Activated naive CD4-positive, alpha-beta T cell treated with anti-CD3 and anti-CD28 coated beads, Interleukin-2, amount 50 U/mL, for 72 hours (primary cell): ENCODE measurements around the gene NCF2. TPM values are rescaled to one million over a fixed set of nuclear protein-coding genes. Genes with fewer than 3 reads are reported as not detected.

ENCODE experiments used
- ATAC-seq, 2 donors: fragments of 150-1000 bp; cut with Tn5 transposase; 2 replicates each; pipeline ENCODE4 v1.10.0; 2021; ENCODE audit warnings: mild to moderate bottlenecking in 2 of 2, moderate library complexity in 2 of 2
- DNase-seq, 2 donors: peaks; one replicate each; pipeline ENCODE4 v3.0.0; 2021 to 2022; ENCODE audit warnings: low spot score in 2 of 2
- H3K27ac Mint-ChIP-seq, 2 donors: one replicate each; pipeline ENCODE4 v1.8.0; 2022; ENCODE audit warnings: mild to moderate bottlenecking in 2 of 2, mixed read lengths in 2 of 2
- H3K36me3 Mint-ChIP-seq, 2 donors: one replicate each; pipeline ENCODE4 v1.8.0; 2022; ENCODE audit warnings: mixed read lengths in 2 of 2
- H3K9me3 Mint-ChIP-seq, 2 donors: one replicate each; pipeline ENCODE4 v1.8.0; 2022; ENCODE audit warnings: mixed read lengths in 2 of 2
- total RNA-seq, 2 donors: library from RNA; stranded (reverse); gene quantifications; one replicate each; pipeline ENCODE4 v1.2.3, GENCODE V29; 2022

The NCF2 gene
- total RNA-seq, 2 donors from 2014 or later: 4.3 to 9.1 TPM

DNA sequence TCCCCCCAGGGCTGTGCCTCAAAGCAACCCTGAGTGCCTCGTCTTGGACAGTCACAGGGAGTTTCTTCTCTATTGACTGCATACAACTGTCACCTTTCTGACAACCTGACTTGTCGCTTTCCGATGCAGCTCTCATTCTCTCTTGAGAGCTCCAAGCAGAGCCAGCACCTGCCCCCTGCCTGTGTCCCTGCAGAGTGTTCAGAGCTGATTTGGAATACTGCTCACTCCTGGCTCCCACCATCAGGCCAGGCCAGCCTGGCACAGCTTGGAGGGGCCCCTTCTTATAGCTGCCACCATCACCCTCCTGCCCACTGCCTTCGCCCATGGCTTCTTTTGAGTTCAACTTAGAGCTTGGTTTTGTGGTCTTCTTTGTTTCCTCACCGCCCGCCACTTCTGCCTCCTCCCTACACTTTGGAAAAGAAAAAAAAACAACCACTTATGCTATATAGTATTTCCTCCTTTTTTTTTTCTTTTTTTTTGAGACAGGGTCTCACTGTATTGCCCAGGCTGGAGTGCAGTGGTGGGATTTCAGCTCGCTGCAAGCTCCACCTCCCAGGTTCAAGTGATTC lies 12.3 kb downstream of the NCF2 start:
- Mint-ChIP-seq H3K9me3 (no peaks in the 10 kb centered on the region), H3K36me3 (no peaks in the 10 kb centered on the region), H3K27ac (no peak overlapping the region)
- DNase-seq (no peak), ATAC-seq (no peak)

DNA sequence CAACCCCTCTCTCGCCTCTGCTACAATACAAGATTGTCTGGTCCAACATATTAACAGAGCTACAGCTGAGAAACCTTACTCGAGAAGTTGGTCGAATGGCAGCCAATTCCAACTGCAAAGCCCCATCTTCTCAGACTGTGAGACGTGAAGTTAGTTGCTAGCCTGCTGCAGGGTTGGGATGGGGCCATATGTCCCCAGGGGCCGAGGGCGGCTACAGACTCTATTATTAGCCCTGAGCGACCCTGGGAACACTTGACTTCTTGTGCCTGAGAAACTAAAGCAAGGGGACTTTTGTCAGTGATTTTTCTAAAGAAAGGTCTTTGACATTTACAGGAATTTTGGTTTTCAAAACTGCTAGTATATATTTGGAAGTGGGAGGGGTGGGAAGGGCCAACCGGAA lies 13.7 kb downstream of the NCF2 start:
- H3K27ac Mint-ChIP-seq: no peak overlapping the region
- ATAC-seq: no peak
- H3K9me3 Mint-ChIP-seq: no peaks in the 10 kb centered on the region
- no peaks in the 10 kb centered on the region for H3K36me3 Mint-ChIP-seq
- DNase-seq: no peak

DNA sequence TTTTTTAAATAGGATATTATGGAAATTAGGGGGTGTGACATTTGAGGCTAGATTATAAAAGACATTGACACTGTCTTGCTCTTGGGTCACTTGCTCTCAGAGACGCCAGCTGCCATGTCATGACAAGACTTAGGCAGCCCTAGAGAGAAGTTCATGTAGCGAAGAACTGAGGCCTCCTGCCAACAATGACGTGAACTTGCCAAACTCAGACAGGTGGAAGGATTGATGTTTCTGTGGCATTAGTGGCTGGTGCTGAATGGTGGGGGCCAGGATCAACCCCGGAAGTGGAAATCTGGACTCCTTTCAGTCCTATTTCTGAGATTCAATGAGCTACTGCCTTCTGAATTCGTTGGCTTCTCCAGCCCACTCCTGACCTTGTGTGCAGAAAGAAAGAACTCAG lies 14.7 kb downstream of the NCF2 start:
- Mint-ChIP-seq H3K36me3 (no peaks in the 10 kb centered on the region), H3K27ac (no peak overlapping the region), H3K9me3 (no peaks in the 10 kb centered on the region)
- ATAC-seq: no peak
- DNase-seq: no peak

DNA sequence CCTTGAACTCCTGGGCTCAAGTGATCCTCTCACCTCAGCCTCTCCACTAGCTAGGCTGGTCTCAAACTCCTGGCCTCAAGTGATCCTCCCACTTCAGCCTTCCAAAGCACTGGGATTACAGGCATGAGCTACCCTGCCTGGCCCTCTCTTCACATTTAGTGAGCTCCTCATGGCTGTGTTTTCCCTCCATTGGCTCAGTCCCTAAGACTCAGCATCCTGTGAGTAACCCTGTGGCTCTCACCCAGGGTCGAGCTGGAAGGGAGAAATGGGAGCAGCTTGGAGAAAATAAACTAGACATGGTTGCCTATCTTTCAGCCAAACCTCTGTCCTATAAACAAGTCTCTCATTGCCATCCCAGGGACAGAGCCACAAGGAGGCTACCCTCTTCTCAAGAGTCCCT lies 17.5 kb downstream of the NCF2 start:
- no peak for ATAC-seq
- no peak overlapping the region for H3K27ac Mint-ChIP-seq
- no peaks in the 10 kb centered on the region for H3K36me3 Mint-ChIP-seq
- H3K9me3 Mint-ChIP-seq: no peaks in the 10 kb centered on the region
- DNase-seq: no peak

DNA sequence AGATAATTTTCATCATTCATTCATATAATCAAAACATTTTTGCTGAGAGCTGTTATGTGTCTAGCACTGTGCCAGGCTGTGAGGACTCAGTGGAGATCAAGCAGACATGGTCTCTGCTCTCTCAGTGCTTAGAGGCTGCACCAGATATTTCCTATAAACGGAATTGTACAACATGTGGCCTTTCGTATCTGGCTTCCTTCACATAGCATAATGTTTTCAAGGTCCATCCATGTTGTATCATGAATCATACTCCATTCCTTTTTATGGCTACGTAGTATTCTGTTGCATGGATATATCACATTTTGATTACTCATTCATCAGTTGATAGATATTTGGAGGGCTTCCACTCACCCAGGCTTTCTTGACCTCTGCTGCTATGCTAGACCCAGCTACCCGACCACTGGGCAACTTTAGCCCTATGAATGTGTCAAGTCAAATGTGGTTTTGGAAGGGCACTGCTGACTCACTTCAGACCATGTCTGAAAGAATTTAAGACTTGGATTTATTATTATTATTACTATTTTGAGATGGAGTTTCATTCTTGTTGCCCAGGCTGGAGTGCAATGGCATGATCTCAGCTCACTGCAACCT lies 18.5 kb downstream of the NCF2 start:
- Mint-ChIP-seq H3K36me3 (no peaks in the 10 kb centered on the region), H3K27ac (peak overlapping the region in 1 of 2 donors; percentile 69), H3K9me3 (no peaks in the 10 kb centered on the region)
- DNase-seq: no peak
- ATAC-seq: no peak

DNA sequence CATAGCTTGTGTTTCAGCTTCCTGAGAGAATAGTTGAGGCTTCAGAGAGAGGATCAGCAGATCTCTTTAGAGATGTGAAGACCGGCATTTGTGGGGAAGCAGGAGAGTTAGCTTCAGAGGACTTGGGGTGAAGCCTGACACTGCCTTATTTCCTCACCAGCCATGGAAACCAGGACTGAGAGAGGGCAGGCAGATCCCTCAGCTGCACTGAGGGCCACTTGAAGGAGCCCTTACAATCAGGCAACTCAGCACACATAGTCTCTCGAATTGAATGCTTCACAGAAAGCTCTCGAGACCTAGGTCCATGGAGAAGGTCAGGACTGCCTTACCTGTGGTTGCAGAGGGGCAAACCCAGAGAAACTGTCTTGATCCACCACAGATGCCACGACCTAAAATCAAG lies 19.8 kb downstream of the NCF2 start:
- no peak for ATAC-seq
- H3K27ac Mint-ChIP-seq: peak overlapping the region in 1 of 2 donors; percentile 40
- DNase-seq: no peak
- no peaks in the 10 kb centered on the region for H3K9me3 Mint-ChIP-seq
- no peaks in the 10 kb centered on the region for H3K36me3 Mint-ChIP-seq

DNA sequence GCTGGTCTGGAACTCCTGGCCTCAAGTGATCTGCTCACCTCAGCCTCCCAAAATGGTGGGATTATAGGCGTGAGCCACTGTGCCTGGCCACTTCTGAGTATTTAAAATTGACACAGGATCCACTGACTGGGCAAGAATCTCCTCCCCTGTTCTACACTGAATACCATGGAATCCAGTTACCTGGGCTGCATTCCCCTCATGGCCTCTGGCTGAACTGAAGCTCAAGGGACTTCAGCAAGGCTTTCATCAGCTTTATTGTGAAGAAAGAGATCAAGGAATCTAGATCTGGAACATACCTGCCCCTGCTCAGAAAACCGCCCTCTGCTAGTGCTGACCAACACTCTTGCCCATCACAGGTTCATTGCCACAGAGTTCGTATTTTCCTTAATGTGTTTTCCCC lies 20.5 kb downstream of the NCF2 start:
- peak overlapping the region; percentile 40 to 79 for H3K27ac Mint-ChIP-seq

DNA sequence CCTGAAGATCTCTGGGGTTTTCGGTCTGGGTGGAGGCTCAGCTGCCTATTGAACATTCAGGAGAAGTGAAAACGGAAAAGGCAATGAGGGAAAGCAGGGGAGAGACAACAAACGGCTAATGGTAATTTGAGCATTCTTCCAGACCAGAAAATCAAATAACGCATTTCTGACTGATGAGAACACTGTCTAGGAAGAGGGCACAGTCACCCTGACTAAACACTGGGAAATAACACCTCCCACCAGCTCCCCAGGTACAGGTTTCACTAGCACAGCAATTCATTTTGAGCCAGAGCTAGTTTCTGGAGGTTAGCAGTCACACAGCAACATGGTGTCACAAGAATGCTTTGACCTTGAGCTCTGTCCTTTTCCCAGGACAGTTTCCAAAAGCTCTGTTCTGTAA lies 21.1 kb downstream of the NCF2 start:
- peak; percentile 73 to 87 for ATAC-seq
- Mint-ChIP-seq H3K9me3 (no peaks in the 10 kb centered on the region), H3K36me3 (no peaks in the 10 kb centered on the region), H3K27ac (peak overlapping the region in 1 of 2 donors; percentile 53)
- DNase-seq: peak in 1 of 2 donors; percentile 25

More for the DNA sequence above, 20.5 kb downstream of the NCF2 start:
- no peak for DNase-seq
- Mint-ChIP-seq H3K36me3 (no peaks in the 10 kb centered on the region), H3K9me3 (no peaks in the 10 kb centered on the region)
- ATAC-seq: no peak

DNA sequence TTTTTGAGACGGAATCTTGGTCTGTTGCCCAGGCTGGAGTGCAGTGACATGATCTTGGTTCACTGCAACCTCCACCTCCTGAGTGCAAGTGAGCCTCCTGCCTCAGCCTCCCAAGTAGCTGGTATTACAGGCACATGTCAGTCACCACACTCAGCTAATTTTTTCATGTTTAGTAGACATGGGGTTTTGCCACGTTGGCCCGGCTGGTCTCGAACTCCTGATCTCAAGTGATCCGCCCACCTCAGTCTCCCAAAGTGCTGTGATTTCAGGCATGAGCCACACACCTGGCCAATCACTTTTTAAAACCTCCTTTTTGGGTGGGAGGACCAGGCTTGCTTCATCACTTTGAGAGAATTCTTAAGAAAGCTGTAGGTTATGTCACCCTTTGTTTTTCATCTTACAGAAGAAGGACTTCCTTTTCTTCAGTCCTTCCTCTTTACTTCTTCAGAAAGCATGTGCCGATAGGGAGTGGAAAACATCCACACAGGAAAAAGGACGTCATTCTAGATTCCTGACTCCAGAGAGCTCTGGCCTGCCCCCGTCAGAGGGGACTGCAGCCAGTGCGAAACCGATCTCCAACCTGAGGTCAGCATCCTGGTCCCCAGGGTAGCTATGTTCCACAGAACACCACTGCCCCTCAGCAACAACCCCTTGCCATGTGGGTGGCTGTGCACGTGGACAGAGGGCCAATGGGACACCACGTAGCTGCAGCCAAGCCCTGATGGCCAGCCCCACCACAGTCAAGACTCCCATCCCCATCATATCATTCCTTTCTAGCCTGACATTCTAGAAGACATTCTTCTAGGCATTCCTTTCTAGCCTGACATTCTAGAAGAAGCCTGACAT lies 21.9 kb downstream of the NCF2 start:
- DNase-seq (no peak), ATAC-seq (no peak)
- no peaks in the 10 kb centered on the region for H3K9me3 Mint-ChIP-seq
- peak overlapping the region in 1 of 2 donors; percentile 53 for H3K27ac Mint-ChIP-seq
- H3K36me3 Mint-ChIP-seq: no peaks in the 10 kb centered on the region

DNA sequence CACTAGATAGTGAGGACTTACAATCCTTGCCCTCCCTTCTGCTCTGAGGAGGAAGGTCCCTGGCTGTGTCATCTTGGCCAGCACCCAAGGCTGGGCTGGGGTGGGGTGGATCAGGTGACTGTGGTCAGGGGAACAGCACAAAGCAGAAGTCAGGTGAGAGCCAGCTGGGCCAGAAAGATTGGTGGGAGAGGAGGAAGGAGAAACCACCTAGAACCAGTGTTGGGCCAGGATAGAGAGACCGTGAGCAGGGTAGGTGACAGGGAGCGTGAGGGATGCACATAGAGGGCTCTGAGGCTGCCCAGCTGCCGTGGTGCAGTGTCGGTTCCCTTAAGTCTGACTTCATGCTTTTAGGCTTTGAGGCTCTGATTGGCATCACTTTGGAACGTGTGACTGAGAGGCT lies 22.7 kb downstream of the NCF2 start:
- Mint-ChIP-seq H3K9me3 (no peaks in the 10 kb centered on the region), H3K36me3 (no peaks in the 10 kb centered on the region), H3K27ac (peak overlapping the region in 1 of 2 donors; percentile 84)
- peak; percentile 23 to 53 for ATAC-seq
- no peak for DNase-seq

DNA sequence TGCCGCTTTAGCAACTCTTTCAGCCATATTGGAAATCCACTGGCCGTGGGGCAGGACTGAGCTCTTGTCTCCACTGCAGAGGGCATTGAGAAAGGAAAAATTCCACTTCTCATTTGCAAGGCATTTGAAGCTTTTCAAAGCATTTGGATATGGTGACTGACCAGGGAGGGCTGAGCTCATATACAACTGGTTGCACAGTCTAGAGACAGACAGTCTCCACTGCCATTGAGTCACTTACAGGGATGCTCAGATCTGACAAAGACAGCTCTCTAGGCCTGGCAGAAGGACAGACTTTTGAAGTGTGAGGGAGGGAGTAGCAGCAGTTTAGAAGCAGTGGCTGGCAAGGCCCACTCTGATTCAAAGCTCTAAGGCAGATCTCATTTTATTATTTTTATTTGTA lies 24.2 kb downstream of the NCF2 start:
- Mint-ChIP-seq H3K9me3 (no peaks in the 10 kb centered on the region), H3K36me3 (no peaks in the 10 kb centered on the region), H3K27ac (no peak overlapping the region)
- DNase-seq: no peak
- ATAC-seq: no peak

DNA sequence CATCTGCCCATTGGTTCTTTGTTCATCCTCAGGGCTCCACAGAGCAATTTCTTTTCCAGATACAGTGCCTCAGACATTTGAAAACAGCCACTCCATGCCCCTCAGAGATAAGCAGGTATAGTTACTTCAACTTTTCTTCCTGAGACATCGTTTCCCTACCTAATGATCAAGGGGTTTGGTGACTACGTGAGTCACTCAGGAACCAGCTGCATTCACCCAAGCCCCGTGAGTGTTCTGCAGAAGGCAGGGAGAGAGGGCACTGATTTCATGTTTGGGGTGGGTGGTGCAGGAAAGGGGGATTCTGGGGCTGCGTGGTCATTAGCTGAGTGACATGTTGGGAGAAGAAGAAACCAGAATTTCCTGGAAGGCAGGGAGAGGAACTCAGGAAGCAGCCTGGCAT lies 25.0 kb downstream of the NCF2 start:
- Mint-ChIP-seq H3K36me3 (no peaks in the 10 kb centered on the region), H3K27ac (peak overlapping the region in 1 of 2 donors; percentile 75), H3K9me3 (no peaks in the 10 kb centered on the region)
- no peak for ATAC-seq
- no peak for DNase-seq

DNA sequence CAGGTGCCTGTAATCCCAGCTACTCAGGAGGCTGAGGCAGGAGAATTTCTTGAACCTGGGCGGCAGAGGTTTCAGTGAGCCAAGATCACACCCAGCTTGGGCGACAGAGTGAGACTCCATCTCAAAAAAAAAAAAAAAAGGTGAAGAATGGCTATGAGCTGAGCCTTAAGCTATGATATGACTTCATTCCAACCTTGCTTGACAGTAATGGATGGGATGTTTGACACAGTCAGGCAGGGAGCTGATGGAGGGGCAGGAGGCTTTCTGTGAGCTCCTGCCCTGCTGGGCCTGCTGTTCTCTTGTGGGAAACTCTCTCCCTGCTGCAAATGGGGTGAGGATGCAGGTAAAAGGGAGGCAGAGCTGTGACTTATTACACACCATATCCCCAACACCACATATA lies 27.6 kb downstream of the NCF2 start:
- Mint-ChIP-seq H3K9me3 (no peaks in the 10 kb centered on the region), H3K36me3 (peaks cover 0 to 5% of the 10 kb centered on the region in 2 donors), H3K27ac (no peak overlapping the region)
- DNase-seq: no peak
- ATAC-seq: no peak

DNA sequence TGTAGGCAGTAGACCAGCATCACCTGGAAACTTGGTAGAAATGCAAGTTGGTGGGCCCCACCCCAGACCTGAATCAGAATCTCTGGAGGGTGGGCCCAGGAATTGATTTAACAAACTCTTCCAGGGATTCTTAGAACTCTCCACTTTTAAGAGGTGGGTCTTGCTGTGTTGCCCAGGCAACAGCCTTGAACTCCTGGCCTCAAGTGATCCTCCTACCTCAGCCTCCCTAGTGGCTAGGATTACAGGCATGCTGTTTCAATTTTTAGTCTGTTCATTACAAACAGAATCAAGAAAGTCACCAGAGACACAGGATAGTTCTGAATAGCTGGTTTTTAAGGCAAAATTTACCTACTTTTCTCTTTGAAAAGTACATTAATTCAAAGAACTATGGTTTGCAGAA lies 31.2 kb downstream of the NCF2 start:
- ATAC-seq: no peak
- peaks cover 0 to 13% of the 10 kb centered on the region in 2 donors for H3K36me3 Mint-ChIP-seq

DNA sequence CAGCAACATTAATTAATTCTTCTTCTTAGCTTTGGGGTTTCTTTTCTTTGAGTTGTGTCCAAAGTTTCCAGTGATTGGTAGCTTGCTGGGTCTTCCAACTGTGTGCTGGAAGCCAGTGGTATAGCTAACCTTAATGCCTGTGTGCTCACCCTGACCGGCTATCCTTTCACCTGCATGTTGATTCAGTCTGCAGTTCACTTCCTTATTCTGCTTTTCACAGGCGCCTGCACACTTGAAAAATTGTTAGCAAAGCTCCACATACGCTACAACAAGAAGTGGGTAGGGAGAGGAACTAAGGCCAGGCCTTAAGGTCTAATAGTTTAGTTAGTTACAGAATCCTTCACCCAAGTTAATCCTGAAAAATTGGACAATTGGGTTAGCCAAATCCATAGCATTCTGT lies 35.7 kb downstream of the NCF2 start:
- no peaks in the 10 kb centered on the region for H3K9me3 Mint-ChIP-seq
- H3K27ac Mint-ChIP-seq: no peak overlapping the region
- no peak for ATAC-seq
- DNase-seq: no peak
- H3K36me3 Mint-ChIP-seq: peaks cover 7 to 17% of the 10 kb centered on the region in 2 donors

More for the DNA sequence above, 31.2 kb downstream of the NCF2 start:
- H3K27ac Mint-ChIP-seq: no peak overlapping the region
- DNase-seq: no peak
- H3K9me3 Mint-ChIP-seq: no peaks in the 10 kb centered on the region

DNA sequence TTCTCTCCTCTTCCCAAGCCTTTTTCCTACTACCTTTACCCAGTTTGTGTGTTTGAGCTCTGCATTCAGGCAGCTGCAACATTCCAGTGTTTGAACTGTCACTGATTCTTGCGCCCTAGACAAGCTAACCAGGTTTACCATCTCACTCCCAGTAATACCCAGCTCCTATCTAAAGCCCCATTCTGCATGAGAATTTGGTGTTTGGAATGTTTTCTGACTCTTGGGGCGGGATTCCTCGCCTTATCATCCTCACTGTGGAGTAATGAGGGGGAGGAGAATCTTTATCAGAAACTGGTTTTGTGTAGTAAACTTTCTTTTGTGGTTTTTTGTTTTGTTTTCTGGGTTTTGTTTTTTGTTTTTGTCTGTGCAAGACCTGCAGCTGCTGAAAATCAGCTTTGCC lies 36.5 kb downstream of the NCF2 start:
- no peak for DNase-seq
- H3K27ac Mint-ChIP-seq: peak overlapping the region in 1 of 2 donors; percentile 16
- ATAC-seq: no peak
- peaks cover 7 to 13% of the 10 kb centered on the region in 2 donors for H3K36me3 Mint-ChIP-seq
- no peaks in the 10 kb centered on the region for H3K9me3 Mint-ChIP-seq

DNA sequence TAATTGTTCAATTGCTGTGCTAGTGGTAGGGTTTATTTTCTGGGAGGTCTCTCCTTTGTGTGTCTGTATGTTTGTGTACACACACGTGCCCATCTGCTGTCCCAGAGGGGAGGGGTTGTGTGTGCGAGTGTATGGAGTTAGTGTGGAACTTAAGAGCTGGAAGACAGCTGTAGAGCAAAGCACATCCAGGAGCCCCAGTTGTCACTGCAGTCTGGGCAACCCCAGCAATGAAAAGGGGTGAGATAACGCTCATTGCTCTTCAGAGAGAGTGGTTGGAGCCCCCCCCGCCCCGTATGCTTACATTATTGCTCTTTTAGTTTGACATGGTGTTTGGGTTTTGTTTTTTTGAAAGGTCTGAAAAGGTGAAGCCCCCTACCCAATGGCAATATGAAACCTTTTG lies 36.9 kb downstream of the NCF2 start:
- Mint-ChIP-seq H3K9me3 (no peaks in the 10 kb centered on the region), H3K36me3 (peaks cover 7 to 12% of the 10 kb centered on the region in 2 donors), H3K27ac (peak overlapping the region; percentile 16 to 94)
- DNase-seq (no peak), ATAC-seq (no peak)
